ENCODE data around the gene EYS.
"Not testable (repeated sequence)": the region's sequence is repeated elsewhere in the genome, so short reads cannot be mapped to it uniquely, and the experiment has no call there.

The EYS gene

DNA sequence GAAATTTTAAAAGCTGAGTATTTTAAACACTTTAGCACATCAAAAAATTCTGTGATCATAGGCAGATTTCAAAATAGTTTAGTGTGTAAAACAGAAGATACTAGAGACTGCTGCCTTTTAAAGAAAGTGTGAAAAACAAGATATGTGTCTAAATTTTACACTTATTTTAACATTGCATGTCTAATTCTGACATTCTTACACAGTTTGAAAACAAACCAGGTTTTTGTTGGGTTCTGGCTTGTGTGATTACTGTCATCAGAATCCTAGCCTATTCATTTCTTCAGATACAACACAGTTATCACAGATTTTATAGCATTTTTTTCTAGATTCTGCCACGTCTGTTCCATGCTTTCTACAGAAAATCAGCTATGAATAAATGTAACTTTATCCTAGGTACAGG, 257.1 kb downstream of the EYS start:
- DNase-seq: no peak

- no peak for DNase-seq
Measured at GRCh38 chr6:65448866-65449265, 258.2 kb downstream of the EYS start.

DNA sequence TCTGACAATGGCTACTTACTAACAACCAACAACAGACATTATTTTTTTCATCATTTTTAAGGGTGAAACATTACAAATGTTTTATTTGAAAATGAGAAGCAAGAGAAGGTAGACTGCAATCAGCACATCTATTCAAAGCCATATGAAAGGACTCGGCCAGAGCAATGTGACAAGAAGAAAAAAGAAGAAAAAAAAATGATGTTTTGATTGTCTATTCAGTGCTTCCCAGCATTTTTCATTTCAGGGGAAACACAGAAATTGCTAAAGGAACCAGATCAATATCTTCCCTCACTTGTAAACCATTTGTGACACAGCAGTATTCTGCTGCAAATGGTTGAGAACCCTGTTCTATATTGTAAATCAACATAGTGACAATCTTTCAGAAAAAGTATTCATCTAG, 270.7 kb downstream of the EYS start:
- no peak for DNase-seq

DNA sequence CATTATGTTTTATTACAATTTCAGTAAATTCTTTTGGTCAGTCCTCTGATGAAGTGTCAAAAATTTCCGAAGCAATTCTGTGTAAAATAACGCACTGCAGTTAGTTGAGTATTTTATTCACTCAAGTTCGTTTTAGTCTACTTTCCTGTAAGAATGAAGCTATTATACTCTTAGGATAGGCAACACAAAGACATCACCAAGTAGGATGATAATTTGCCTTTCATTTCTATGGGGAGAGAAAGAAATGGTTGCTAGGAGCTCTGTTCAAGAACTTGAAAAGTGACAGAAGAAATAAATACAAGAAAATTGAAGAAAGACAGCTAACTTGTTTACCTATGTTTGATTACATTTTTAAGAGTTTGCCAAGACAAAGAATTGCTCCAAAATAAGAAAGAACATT, 290.4 kb downstream of the EYS start:
- DNase-seq: no peak

DNA sequence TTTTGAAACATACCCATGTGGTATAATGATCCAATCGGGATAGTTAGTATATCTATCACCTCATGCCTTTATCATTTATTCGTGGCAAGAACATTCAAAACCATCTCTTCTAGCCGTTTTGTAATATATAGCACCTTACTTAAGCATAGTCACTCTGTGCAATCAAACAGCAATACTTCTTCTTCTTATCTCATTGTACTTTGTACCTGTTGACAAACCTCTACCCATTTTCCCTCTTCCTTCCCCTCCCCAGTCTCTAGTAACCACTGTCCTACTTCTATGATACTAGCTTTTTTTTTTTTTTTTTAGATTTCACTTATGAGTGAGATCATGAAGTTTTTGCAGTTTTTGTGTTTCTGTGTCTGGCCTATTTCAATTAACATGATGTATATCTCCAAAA, 296.7 kb downstream of the EYS start:
- no peak for DNase-seq

DNA sequence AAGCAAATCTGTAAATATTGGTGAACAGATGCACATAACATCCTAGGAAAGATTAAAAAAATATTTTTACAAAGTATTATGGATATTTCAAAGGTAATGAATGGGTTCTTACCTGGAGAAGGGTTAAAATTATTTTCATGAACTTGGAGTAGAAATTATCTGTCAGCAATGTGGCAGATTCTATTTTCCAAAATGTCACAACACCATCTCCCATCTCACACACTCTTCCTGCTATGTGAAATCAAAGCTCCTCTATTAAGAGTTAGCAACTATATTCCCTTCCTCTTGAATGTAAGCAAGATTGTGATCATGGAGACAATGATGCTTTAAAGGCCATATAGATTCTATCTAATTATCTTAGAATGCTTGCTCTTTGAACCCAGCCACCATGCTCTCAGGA, 304.5 kb downstream of the EYS start:
- DNase-seq: no peak

GRCh38 chr6:65399355-65400084, 307.5 kb downstream of the EYS start:
- DNase-seq: no peak

- no peak for DNase-seq
Measured at GRCh38 chr6:65398851-65399250, 308.2 kb downstream of the EYS start.

DNA sequence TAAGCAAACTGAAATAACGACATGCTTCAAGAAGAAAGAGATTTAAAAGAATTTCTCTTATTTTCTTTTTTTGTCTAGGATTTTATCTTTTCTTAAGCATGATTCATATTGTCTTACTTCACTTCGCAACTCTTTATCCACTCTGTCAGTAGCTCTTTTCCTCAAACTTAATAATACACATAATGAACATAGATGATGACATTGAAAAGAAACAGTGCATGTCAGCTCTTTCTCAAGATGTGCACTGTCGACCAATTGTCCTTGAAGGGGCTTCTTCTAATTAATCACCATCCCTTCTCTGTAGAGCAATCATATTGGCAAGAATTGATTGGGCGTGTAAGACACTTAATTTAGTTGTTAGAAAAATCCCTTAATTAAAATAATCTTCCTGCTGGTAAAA, 356.5 kb downstream of the EYS start:
- DNase-seq: no peak

DNA sequence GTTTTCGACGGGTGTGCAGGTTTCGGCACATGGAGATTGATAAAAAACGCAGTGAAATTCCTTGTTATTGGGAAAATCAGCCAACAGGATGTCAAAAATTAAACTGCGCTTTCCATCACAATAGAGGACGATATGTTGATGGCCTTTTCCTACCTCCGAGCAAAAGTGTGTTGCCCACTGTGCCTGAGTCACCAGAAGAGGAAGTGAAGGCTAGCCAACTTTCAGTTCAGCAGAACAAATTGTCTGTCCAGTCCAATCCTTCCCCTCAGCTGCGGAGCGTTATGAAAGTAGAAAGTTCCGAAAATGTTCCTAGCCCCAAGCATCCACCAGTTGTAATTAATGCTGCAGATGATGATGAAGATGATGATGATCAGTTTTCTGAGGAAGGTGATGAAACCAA, 404.4 kb downstream of the EYS start:
- not testable (repeated sequence) for DNase-seq

- no peak for DNase-seq
Measured at GRCh38 chr6:65299236-65299635, 407.8 kb downstream of the EYS start.

DNA sequence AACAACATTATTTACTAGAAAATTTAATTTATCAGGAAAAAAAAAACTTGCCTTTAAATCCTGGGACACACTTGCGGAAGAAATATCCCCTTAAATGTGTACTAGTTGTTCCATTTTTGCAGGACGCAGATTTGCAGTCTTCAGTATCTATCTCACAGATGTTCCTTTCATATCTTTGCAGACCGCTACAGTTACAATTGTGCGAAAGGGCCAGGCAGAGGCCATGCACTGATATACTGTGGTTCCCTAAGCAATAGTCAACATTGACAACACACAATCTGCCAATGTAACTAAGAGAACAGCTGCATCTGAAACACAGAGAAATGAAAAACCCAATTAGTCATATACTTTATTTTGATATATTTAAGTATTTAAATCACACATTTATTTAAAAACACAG, 411.2 kb downstream of the EYS start:
- DNase-seq: no peak

DNA sequence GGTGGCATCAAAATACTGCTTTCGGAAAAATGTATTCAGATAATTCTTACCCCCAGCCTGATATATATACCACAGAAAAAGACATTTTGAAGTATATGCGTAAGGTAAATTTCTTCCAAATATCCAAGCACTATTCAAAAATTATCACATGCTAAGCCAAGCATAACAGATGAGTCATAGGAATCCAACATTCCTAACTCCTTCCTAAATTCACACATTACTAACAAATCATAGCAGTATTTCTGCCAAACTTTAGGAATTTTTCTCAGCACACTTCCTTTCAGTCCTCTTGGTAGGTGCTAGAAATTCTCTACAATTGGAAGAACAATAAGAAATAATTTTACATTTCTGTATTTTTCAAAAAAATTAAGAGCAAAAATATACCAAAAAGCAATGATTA, 417.5 kb downstream of the EYS start:
- DNase-seq: no peak

GRCh38 chr6:65285275-65285674, 421.8 kb downstream of the EYS start:
- DNase-seq: no peak

- no peak for DNase-seq
Measured at GRCh38 chr6:65280060-65280459, 427.0 kb downstream of the EYS start.

- DNase-seq: no peak
Measured at GRCh38 chr6:65262241-65262640, 444.8 kb downstream of the EYS start.

- no peak for DNase-seq
Measured at GRCh38 chr6:65259982-65260381, 447.0 kb downstream of the EYS start.

GRCh38 chr6:65259059-65259458, 448.0 kb downstream of the EYS start:
- no peak for DNase-seq

DNA sequence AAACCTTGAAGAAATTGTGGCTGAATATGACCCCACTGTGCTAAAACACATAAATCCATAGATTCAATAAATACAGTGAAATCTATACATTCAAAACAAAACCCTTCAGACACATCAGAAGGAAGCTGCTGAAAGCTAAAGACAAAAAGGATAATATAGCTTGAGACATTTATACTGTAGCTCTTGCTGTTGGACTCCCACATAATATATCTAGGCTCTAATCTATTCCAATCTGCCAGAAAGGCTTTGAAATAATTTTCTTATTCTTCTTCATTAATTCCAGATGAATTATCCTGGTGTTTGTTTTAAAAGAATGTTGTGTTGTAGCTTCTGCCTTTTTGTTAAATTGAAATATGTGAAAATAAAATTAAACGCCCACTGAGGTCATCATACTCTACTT, 454.0 kb downstream of the EYS start:
- DNase-seq: no peak

GRCh38 chr6:65248101-65248610, 458.9 kb downstream of the EYS start:
- DNase-seq: no peak

- DNase-seq: no peak
Measured at GRCh38 chr6:65231616-65232015, 475.4 kb downstream of the EYS start.

DNA sequence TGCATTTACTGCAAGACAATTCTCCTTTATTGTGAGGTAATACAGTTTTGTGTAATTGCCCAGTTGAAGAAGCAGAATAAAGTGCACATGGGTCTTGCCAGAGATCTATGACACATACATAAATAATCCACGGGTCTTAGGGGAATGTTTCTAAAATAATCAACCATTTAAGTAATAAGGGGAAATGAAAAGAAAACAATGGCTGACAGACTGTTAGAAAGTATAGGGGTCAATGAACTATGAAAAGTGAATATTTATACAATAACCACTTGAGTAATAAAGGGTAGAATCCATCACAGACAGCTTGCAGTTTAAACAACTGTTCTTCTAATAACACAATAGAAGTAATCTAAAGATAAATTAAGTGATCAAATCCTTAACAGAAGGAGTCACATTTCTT, 477.2 kb downstream of the EYS start:
- no peak for DNase-seq

DNA sequence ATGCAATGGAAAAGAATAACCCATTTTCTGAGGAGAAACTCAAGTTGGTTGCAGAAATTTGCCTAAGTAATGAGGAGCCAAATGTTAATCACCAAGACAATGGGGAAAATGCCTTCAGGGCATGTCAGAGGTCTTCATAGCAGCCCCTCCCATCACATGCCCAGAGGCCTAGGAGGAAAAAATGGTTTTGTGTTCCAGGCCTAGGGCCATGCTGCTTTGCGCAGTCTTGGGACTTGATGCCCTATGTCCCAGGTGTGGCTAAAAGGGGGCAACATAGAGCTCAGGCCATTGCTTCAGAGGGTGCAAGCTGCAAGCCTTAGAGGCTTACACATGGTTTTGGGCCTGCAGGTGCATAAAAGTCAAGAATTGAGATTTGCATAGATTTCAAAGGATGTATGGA, 485.9 kb downstream of the EYS start:
- DNase-seq: no peak

DNA sequence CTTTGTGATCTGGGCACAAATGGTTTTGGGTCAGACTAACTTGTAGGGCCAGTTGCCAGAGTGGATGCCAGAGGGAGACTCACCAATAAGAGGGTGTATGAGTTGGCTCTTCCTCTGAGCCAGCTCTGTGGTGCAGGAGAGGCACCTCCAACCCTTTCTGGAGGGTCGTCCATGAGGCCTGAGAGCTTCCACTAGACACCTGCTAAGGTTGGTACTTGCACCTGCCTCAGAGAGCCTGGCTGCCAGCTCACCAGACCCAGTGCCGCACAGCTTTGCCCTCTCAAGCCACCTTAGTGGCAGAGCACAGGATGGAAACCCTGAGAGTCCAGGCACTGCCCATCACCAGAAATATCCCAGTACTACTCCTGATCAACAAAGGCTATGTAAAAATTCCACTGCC, 504.3 kb downstream of the EYS start:
- no peak for DNase-seq

DNA sequence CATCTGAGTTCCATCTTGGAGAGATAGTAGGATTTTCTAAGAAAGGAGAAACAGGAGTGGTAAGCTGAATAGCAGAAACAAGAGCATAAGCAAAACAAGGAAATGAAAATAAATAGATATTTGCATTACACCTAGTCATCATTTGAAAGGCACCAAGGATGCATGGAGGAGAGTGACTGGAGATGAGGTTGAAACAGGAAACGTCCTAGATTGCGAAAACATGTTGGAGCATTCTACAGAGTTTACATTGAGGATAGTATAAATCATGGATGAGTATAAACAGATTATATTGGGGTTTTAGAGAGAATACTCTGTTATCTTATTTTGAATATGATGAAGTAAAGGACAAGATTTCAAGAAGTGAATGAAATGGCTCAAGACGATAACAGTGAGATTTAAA, 507.3 kb downstream of the EYS start:
- no peak for DNase-seq

Data from NK-92 treated with Interleukin-12 subunit alpha and Interleukin-12 subunit beta, amount 100 ng/mL, for 24 hours (cell line).